Upper lobe of left lung (tissue), 4 donors: ENCODE data around the gene CIAO2A.

Experiments used
- CTCF ChIP-seq, 6 experiments: fragments of 450-650 bp in 4 of 6; fragments of 200-600 bp in 2 of 6; sonication (generic) in 2 of 6; IDR thresholded peaks; one replicate each; pipeline ENCODE4 v1.5.1; 2016 to 2019; ENCODE audit warnings: antibody characterized with exemption in 6 of 6
- POLR2A ChIP-seq, 4 donors: fragments of 450-650 bp; IDR thresholded peaks; one replicate each; pipeline ENCODE4 v1.5.1; 2016 to 2017; ENCODE audit warnings: antibody characterized with exemption in 4 of 4, mild to moderate bottlenecking in 2 of 4

DNA sequence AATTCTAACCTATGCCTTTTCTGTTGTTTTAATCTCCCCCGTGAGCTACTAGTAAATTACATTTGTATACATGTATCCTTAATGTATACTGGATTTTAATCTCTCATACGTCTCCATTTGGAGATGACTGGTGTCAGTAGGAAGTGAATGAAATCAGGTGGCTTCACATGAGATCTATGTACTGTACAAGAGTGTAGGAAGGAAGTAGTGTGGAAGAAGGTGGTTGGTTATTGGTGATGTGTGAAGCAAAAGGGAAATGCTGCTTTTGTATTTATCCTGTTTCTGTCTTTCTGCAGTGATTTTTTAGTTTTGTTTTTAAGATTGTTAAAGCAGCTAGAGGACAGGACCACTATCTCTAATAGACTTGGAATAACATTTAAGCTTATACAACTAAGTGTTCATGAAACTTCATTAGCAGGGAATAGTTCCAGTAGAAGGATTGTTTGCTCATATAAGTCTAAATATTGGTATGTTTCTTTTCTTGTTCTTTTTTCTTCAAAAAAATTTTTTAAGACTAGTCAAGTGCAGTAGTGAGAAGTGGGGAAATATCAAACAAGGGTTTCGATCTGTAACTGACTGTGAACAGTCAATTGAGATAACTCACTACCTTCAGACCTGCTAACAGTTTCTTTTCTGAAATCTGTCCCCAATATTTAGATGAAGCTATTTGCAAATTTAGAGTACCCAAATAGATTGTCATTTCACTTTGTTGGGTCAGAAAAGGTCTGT, 17.5 kb upstream of the CIAO2A start:
- no peak for TF ChIP-seq POLR2A (IDR thresholded peaks at IDR 0.05)
- TF ChIP-seq CTCF (IDR thresholded peaks at IDR 0.05) = no peak
